Stimulated activated CD8-positive, alpha-beta memory T cell treated with anti-CD3 and anti-CD28 coated beads, Interleukin-4, amount 100 ng/mL, for 1 hour (primary cell): Measurements from ENCODE around the gene NAP1L4.

Source experiments
- DNase-seq, 2 donors: peaks; one replicate each; pipeline ENCODE4 v3.0.0-alpha.2; 2020; ENCODE audit warnings: low read depth in 2 of 2, low spot score in 1 of 2

The NAP1L4 gene, protein sequence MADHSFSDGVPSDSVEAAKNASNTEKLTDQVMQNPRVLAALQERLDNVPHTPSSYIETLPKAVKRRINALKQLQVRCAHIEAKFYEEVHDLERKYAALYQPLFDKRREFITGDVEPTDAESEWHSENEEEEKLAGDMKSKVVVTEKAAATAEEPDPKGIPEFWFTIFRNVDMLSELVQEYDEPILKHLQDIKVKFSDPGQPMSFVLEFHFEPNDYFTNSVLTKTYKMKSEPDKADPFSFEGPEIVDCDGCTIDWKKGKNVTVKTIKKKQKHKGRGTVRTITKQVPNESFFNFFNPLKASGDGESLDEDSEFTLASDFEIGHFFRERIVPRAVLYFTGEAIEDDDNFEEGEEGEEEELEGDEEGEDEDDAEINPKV

DNA sequence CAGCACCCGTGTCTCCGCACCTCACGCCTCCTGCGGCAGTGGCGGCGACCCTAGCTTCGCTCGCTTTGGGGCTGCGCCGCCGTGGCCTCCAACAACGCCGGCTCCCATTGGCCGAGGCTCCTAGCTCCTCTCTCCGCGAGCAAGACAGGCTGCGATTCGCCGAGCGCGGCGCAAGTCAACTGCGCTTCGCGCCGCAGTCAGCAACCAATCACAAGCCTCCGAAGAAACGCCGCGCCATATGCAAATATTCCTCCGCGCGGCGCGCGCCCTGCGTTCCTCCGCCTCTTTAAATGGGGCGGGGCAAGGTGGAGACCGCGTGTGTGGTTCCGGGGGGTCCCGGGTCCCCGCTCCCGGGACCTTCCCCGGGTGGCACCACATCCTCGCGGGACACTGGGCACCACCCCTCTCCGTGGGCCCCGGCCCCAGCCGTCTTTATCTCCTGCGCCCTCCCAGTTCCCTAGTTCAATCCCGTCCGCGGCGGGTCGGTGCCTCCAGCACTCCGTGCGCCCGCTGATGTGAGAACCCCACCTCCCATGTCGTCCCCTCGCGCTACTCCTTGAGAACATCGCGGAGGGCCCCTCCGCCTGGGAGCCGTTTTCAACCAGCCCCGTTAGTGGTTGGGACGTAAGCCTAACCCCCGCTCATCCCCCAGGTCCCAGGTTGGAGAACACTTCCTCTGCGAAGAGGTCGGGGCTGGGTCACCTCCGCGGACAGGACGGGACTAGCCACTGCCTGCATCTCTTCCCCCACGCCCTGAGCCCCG, at the start of gene NAP1L4:
Gene NAP1L4 (minus strand): TSS at position 96 of the 763 bp plus-strand sequence. CDS start 13,109 bp downstream, outside the sequence.
- peak; percentile 88 to 93 for DNase-seq

DNA sequence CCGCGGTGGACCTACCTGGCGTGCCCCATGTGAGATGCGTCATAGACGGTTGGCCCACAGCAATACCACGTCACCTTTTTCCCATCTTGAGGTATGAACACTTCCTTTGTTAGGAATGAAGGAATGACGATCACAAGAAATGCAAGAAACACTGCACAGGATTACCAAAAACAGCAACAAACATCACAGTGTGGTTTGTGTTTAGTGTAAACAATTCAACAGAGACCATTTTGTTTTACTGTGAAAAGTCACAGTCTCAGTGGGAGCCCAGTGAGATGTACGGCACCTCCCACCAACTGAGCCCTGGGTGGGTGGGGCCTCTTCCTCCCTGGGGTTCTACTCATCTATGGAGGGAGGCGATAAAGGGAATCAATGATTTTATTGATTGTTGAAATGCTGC, 48.8 kb upstream of the NAP1L4 start:
- no peak for DNase-seq

DNA sequence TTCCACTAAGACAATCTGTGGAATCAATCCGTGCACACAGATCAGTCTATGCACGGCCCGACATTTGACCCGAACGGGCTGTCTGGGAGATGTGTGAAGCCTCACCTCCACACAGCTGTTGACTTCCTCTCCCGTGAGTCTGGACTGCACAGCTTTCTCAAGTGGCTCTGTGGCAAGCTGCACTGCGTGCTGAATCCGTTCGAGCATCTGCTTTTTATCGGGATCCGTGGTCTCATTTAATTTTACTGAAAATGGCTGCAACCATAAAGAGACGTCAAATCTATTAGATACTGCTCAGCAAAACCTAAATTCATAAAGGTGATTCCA, 45.8 kb upstream of the NAP1L4 start:
- no peak for DNase-seq

DNA sequence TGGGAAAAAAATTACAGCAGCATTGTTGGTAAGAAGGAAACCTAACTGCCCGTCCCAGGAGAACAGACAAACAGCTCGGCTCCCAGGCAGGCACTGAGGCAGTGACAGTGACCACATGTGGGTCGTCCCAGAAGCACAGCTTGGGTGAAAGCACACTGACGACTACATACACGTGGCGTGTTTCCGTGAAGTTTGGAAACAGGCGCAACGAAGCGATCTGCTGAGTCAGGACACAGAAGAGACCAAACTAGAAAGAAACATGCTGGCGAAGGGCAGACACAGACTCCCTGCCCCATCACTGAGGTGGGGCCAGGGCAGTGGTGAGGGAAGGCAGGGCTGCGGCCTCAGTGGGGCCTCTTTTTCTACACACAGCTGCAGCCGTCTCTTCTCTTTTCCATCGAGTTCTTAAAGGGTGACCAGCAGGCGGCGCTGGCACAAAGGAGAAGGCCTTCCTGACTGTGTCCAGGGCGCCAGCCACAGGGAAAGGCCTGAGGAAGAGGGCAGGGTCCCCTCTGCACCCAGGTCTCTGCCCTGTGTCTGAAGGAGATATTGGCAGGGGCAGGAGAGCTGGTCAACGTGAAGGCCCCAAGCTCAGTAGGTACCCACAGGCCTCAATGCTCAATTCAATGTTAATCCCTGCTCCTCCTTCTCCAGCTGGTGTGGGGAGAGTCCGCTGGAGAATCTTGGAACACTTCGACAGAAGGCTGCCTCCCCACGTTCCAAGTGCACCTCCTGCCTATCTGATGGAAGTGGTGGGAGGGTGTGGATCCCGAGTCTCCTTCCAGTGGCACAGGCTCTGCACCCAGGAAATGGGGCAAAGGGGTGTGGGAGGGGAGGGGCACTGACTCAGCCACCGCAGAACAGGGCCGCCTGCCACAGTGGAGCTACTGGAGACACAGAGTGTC, 45.2 kb upstream of the NAP1L4 start:
- peak in 1 of 2 donors; percentile 14 for DNase-seq

DNA sequence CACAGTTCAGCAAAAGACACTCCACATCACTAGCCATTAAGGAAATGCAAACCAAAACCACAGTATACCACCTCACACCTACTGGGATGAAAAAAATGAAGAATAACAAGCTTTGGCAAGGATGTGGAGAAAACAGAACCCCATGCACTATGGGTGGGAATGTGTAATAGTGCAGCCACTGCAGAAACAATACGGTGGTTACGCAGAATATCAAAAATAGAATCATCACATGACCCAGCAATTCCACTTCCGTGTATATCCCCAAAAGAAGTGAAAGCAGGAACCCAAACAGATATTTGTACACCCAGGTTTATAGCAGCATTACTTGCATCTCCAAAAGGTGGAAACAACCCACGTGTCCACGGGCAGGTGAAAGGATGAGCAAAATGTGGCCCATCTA, 44.3 kb upstream of the NAP1L4 start:
- no peak for DNase-seq

DNA sequence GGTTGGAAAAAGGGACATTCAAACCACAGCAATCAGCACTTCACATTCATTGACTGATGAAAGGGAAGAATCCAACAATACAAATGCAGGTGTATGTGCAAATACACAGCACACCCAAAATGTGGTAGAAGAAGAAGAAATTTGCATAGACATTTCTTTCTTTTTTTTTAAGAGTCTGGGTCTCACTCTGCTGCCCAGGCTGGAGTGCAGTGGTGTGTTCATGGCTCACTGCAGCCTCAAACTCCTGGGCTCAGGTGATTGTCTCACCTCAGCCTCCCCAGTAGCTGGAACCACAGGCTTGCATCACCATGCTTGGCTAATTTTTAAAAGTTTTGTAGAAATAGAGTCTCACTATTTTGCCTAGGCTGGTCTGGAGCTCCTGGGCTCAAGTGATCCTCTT, 43.2 kb upstream of the NAP1L4 start:
- DNase-seq, result no peak

DNA sequence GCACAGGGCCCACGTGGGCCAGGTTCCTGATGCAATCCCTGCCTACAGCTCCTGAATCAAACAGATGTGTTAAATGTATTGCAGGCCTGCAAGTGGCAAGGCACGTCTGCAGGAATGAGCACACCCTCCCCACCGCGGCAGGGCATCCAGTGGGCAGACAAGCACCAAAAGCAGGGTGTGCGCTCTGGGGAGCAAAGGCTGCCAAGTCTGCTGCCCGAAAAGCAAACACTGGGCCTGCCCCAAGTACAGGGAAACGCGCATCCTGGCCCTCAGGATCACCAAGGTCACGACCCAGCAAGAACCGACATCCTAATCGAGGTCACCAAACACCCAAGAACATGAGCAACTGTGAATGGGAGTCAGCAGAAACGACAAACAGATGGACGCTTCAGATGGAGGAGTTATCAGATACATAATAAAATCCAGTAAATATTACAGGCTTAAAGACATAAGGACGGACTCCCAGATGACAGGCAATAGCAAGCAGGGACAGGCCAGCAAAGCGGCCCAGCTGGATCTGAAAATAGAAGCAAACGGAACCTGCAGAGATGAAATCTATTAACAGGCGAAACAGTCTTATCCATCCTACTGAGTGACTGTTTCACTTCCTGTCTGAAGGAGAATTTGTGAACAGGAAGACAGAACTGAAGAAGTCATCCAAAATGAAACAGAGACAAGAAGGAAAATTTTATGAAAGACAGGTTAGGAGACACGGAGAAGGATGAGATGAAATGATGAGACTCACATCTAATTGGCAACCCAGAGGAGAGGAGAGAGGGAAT, 38.4 kb upstream of the NAP1L4 start:
- no peak for DNase-seq

DNA sequence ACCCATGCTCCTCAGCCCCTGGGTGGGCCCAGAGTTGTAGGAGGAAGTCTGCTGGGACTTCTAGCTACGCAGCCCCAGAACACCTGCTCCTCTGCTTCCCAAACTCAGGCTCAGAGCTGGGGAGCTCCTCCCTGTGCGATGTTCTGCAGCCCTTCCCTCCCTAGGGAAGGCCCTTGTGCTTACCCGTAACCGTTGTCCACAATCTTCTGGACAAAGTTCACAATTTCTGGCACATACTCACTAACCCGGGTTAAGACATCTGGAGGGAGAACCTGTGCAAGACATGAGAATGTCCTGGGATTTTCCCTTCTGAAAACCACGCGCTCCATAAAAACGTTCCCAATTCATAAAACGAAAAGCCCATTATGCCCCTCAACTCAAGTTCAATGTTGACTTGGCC, 36.7 kb upstream of the NAP1L4 start:
- no peak for DNase-seq

DNA sequence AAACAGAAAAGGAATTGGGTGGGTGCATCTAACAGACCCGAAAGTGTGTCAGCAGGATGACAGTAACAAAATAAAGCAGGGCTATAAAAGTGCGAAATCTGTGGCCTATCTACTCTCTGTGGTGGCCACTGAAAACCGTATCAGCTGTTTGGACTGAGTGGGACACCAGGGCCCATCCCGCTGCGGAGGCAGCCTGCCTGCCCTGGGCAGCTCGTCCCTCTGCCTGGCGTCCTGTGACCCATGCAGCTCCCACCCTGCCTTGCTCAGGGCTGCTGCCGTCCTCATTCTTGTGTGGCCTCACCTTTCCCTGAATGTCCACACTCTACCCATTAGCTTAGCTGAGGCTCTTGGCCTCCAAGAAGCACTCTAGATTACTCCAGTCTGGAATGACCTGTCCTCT, 34.7 kb upstream of the NAP1L4 start:
- DNase-seq, result no peak

DNA sequence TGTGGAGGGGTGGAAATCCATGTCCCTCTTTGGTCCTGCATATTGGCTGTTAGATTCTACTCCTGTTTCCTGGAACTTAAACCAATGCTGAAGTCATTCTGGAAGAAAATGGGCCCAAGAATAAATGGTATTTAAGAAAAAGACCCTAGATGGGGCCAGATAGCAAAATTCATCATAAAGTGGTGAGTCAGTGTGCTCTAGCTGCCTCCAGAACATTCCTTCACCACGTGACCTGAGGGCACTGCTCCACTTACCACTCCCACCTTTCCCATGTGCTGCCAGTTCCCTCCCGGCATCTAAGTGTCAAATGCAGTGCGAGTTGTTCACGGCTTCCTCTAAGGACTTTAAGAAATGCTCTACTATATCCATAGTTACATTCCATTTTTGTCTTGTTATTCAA, 30.9 kb upstream of the NAP1L4 start:
- DNase-seq, result no peak

DNA sequence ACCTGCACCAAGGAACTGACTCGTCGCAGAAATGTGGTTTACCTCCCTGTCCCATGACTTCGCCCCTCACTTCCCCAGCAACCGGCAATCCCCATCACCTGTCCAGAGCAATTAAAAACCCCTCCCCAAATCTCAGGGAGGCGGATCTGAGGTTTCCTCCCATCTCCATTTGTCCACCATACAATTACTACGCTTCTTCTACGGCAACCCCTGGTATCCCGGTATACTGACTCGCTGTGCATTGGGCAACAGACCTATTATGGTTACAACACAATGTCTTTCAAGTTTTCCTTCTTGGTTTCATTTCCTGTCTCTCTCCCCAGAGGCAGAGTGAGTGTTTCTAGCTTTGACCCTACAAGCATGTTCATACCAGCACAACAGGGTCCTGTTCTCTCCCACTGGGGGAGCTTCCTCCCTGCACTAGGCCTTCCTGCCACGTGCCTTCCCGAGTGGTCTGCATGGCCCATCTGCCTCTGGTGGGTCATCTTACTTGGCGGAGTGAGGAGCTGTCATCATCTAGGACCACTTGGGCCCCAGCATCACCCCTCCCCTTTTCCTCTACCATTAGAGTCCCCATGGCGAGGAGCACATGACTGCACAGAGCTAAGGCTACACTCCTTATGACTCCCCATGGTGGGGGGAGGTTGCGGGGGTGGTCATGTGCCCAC, 30.3 kb upstream of the NAP1L4 start:
- DNase-seq, result no peak

DNA sequence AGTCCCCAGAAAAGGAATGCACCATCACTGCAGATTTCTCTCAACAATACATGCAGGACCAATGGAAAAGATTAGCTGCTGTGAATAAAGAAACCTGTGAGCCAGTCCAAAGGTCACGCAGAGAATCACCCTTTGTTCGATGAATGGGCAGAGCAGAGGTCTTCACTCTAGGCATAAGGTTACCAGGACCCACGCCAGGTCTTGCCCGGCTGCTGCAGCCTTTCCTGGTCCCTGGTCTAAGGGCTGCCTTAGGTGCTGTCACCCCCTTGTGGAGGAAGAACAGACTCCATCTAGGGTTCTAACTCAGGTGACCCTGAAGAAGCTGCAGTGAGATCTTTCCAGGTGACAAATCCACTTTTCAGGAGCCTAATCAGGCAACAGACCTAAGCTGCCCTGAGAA, 29.0 kb upstream of the NAP1L4 start:
- DNase-seq, result peak in 1 of 2 donors; percentile 22

DNA sequence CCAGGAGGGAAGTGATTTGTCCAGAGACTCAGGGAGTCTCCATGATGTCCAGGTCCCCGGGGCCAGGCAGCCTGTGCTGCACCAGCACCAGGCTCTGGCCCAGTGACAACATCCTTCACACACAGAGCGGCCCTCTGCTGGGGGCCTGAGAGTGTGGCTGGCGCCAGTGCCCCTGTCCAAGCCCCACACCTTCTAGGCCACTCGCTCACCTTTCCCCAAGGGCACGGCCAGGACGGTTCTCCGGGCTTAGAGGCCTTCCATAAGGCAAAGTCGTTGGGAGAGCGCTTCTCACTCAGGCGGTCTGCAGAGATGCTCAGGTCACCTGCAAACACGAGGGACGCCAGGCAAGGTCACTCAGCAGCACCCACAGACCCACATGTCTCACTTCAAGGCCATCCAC, 27.9 kb upstream of the NAP1L4 start:
- DNase-seq, result no peak

DNA sequence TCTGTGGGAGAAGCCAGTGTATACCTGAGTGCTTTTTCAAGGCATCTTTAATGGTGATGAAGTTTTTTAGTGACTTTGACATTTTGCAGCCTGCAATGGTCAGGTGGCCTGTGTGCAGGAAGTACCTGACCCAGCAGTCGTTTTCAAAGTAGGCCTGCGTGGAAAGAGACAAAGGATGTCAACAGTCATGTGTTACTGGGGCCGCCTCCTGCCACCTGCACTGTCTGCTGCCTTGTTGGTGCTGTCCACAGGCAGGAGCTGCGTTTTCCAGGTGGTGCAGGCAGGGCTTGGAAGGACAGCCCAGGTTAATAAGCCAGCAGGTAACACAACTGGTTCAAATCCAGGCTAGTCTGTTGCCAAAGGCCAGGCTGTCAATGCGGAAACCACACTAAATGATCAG, 26.5 kb upstream of the NAP1L4 start:
- DNase-seq, result no peak

DNA sequence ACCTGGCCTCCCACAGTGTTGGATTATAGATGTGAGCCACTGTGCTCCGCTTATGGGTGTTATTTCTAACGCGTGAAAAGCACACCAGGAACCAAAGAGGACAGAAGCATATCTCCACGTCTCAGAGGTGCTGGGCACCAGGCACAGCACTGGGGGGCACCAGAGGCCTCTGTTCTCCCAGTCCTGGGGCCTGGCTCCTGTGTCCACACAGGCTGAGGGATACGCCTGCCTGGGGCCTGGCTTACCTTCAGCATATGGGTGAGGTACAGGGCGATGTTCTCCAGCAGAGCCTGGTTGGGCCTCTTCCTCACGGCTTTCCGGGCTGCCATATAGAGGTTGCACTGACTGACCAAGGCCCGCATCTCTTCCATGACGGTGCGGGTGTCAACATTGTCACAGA, 24.7 kb upstream of the NAP1L4 start:
- DNase-seq, result no peak

DNA sequence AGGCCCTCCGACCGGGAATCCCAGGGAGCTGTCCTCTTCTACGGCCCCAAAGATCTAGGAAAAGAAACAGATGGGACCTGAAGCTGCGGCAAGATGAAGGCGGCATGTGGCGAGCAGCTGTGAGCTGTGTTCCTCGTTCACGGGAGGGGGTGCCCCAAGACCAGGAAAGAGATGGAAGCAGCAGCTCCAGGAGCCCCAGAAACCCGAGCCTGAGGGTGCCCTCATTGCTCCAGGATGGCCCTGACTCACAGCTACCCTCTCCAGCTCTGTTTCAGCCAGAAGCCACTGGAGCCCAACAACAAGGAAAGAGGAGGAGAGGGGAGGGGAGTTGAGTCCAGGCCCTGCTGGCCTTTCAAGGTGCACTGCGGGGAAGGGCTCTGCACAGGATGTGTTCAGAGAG, 23.7 kb upstream of the NAP1L4 start:
- no peak for DNase-seq

DNA sequence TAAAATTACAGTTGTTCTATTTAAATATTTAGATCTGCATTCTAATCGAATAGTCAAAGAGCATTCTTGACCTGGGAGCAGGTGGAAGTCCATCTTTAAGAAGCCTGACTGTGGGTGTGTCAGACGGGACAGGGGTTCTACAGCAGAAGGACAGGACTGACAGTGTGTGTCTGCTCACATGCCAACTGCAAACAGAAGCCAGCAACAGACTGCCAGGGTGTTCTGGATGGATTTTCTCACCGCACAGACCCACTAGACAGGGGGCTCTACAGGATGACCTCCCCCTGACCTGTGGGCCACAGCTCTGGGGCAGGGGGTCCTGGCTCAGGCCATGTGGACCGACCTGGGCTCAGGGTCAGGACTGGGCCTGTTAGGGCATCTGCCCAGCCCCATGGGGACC, 22.8 kb upstream of the NAP1L4 start:
- DNase-seq, result no peak

DNA sequence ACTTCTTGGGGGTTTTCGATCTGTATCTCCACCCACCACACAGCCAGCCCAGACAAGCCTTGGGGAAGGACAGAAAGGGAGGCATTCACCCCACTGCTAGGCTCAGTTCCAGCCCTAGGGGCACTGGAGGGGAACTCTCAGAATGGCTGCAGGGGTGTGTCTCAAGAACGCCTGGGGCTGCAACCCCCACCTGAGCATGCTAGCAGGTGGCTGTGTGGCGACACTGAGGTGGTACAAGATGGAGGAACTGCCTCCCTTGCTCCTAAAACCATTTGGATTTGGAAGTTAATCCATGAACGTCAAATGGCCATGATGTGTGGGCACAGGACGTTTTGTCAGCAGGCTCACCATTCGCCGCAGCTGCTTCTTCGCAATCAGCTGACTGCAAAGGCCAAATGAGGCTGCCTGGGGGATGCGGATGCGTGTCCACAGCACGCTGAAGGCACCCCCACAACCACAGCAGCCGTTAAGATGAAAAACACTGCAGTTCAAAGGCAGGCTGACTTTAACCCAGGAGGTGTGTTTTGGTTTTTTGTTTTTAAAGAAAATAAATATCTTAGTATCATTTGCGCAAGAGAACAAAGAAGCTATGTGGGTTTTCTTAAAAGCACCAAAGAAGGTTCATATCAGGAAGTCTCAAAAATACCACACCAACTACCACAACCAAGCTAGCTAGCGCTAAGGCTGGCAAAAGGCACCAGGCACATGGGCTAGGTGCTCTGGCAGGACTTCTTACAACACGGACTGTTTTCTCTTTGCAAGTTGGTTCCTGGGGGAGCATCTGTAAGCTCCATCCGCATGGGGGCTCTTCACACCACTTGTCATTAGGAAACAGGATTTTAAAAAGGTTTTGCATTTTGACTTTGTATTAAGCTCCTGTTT, 22.2 kb upstream of the NAP1L4 start:
- DNase-seq, result peak in 1 of 2 donors; percentile 57
